Lung microvascular endothelial cell (primary cell): ENCODE data around the gene ZFYVE27. TPM values are rescaled to one million over a fixed set of nuclear protein-coding genes. Genes with fewer than 3 reads are reported as not detected.

ENCODE experiments used
- DNase-seq, 2 donors: peaks; one replicate each; pipeline versions ENCODE4 v3.0.0 to v3.0.0-alpha.2; 2010; ENCODE audit warnings: low read depth in 2 of 2
- total RNA-seq: library from RNA; depleted of rRNA; stranded (reverse); fragments of >200 nt; gene quantifications from 2 replicates; pipeline ENCODE4 v1.2.1, GENCODE V29; 2014

Gene ZFYVE27
- total RNA-seq, 1 donor from 2014 or later: 18.8 TPM

DNA sequence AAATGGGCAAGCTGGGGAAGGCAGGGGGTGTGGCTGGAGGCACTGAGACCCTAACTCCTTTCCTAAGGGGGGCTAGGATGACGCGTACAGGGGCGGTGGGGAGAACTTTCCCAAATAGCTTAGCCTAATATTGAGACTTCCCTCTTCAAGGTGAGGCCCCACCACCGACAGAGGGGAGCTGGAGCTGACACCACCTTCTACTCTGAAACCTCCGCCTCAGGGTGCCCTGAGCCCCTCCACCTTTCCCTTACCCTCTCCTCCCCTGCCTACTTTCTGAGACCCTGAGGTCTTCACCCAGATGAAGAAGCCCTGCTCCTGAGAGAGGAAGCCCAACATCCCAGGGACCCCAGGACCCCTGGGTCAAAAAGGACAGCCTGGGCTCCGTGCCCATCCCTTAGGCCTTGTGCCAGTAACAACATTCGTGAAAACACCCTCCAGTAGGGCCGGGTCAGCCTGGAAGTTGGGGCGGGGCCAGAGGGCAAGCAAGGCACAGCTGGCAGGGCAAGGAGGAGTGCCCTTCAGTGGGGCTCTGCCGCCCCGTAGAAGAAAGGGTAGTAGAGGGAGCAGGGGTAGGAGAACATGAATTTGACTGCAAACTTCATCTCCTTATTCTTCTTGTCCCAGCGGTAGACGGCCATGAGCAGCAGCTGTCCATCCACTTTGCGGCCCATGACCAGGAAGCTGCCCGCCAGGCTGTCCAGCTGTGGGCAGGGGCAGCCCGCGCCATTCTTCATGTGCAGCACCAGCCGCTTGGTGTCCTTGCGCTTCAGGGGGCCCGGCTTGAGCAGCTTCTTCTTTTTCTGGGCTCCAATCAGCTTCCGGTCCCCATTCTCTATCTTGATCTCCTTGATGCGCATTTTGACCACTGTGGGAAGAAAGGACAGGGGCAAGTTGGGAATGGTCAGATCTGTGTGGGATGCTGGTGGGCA is 30.3 kb downstream of the ZFYVE27 start:
- no peak for DNase-seq

DNA sequence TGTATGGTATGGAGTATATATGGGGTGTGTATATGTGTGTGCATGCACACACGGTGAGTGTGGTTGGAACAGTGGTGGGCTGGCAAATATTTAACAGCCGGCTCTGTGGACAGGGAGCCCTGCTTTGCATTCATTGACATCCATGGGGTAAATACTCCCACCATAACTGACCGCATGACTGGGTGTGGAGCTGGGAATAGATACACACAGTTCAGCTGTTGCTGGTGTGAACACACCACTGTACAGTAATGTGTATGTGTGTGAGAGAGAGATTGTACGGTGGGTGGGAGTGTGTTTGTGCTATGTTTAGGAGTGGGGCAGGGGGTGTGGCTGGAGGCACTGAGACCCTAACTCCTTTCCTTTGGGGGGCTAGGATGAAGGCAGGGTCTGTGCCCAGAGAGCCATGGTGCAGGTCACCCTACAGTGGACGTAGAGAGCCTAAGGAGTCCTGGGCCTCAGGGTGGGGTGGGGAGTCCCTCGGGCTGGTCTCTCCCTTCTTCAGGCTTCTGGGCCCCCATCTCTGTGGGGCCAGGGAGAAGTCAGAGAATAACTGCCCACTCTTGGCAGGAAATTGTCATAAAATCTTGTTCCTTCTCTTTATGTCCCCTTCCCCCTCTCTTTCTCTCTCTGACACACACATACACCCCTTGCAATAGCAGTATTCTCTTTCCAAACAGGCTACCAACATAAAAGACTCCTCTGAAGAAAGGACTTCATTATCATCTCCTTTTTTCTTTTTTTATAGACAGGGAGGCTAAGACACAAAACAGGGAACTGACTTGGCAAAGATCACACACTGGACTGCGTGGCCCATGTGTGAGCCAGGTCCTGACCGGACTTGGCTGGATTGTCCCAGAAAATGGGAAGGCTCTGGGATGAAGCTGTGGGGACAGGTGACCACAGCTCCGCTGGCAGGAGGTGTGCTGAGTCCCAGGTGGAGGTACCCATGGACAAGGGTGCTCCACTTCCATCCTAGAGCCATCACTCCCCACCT is 31.7 kb downstream of the ZFYVE27 start:
- DNase-seq: no peak

DNA sequence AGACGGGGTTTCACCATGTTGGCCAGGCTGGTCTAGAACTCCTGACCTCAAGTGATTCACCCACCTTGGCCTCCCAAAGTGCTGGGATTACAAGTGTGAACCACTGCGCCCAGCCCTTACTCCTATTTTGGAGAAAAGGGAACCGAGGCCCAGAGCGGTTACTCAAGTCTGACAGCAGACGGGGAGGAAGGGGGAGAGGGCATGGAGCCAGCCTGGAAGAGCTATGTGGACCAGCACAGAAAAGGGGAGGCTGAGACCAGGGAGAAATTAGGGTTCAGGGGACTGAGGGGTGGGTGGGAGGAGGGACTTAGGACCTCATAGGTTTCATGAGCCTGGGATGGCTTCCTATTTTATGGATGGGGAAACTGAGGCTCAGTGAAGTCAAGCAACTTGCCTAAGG is 33.3 kb downstream of the ZFYVE27 start:
- DNase-seq: no peak

DNA sequence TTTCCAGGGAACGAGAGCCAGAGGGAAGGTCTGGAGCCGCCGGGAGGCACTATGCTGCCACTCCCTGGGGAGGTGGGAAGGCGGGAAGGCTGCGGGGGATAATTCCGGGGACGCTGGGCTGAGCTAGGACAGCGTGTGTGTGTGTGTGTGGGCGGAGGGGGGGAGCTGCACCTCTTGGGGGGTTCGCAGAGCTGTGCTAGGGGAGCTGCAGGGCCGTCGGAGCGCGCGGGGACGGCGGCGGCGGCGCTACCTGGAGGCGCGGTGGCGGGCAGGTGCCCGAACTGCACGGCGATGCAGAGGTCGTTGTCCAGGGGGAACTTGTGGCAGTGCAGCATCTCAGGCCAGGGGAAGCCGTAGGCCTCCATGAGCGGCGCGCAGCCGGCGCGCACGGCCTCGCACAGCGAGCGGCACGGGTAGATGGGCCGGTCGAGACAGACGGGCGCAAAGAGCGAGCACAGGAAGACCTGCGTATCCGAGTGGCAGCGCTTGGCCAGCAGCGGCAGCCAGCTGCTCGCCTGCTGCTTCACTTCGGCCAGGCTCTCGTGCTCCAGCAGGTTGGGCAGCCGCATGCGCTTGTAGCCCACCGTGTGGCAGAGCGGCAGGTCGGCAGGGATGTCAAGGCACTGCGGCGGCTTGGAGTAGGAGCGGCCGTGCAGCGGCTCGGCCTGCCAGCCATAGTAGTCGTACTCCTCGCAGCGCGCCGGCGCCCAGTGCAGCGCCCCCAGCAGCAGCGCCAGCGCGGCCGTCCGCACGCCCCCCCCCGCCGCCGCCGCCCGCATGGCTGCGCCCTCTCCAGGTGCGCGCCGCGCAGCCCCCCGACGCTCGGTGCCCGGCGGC is 34.3 kb downstream of the ZFYVE27 start:
- DNase-seq: peak; percentile 31 to 51

GRCh38 chr10:97771913-97772823 is 35.2 kb downstream of the ZFYVE27 start, which contains the start of gene SFRP5:
Gene SFRP5, minus strand, starts transcription at chr10:97771999. Its CDS starts 166 bp downstream, at chr10:97771833.
- no peak for DNase-seq

DNA sequence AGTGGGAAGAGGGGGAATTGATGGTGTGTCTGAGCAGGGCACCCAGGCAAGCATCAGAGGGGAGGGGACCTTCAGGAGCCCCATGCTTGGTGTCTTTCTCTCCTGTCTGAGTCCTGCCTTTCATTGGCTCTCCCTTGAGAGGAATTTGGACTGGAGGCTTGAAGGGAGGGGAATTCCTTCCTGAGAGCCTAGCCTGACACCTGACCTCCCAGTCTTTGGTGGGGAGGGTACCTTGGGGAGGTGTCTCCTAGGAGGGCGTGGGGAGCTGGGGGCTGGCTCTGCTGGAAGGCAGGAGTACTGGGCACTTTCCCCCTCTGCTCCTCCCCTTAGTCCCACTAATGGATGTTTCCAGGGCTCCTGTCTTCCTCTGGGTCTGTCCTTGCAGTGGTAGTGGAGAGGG is 36.2 kb downstream of the ZFYVE27 start:
- no peak for DNase-seq

- no peak for DNase-seq
Observed at GRCh38 chr10:97774811-97775294, 37.9 kb downstream of the ZFYVE27 start.

DNA sequence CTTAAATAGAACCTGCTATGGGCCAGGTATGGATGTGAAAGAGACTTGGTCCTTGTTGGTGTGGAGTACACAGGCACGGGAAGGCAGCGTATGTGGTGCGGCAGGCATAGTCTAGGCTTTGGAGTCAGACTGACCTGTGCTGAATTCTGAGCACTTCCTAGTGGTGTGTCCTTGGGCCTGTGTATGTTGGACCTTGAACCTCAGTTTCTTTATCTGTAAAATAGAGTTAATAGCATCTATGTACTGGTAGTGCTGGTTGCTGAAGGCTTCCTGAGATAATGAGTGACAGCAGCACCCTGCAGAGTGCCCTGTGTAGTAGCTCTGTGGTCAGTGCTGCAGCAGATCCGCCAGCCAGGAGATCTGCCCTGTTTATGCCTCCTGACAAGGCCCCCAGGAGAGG is 40.2 kb downstream of the ZFYVE27 start:
- DNase-seq: no peak

- no peak for DNase-seq
Observed at GRCh38 chr10:97778452-97779302, 41.7 kb downstream of the ZFYVE27 start.

GRCh38 chr10:97779492-97779891 is 42.6 kb downstream of the ZFYVE27 start:
- DNase-seq: no peak

GRCh38 chr10:97779975-97780374 is 43.0 kb downstream of the ZFYVE27 start:
- no peak for DNase-seq

DNA sequence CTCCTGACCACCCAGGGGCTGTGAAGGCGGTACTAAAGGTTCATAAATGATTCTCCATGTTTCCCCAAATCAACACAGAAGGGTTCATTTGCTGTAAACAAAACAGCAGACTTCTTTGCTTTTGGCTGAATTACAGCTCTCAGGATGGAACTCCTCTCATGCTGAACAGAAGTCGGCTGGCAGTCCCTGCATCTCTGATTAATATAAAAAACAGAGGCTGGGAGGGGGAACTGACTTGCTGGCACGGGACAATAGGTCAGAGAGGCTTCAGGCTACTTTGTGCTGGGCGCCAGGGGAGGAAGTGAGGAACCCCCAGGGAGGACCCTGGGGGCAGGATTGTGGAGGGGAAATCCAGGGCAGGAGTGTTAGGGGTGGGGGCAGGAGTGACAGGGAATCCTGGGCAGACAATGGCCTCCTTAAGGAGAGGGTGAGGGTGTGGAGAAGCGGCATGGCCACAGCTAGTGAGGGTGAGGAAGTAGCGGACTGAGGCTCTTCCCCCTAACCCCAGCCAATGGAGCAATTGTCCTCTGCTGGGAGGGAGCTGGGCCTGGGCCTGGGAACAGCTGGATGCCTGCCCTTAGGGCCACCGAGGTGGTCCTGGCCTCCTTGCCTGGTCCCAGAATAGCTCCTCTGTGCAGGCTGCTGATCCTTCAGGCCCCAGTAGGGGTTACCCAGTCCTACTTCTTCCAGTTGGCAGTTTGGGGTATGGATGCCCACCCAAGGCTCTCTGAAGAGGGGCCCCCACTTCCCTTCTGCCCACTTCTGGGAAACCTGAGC is 44.1 kb downstream of the ZFYVE27 start:
- no peak for DNase-seq

- no peak for DNase-seq
Observed at GRCh38 chr10:97781618-97782331, 44.8 kb downstream of the ZFYVE27 start.

GRCh38 chr10:97782455-97783228 is 45.7 kb downstream of the ZFYVE27 start:
- DNase-seq: no peak

- no peak for DNase-seq
Observed at GRCh38 chr10:97784200-97784810, 47.4 kb downstream of the ZFYVE27 start.

- no peak for DNase-seq
Observed at GRCh38 chr10:97785231-97785630, 48.3 kb downstream of the ZFYVE27 start.
